ENCODE measurements around the gene ZWINT. TPM values are rescaled to one million over a fixed set of nuclear protein-coding genes. Genes with fewer than 3 reads are reported as not detected.

The ZWINT gene
- total RNA-seq, 1 experiment from 2014 or later = 99.1 TPM

DNA sequence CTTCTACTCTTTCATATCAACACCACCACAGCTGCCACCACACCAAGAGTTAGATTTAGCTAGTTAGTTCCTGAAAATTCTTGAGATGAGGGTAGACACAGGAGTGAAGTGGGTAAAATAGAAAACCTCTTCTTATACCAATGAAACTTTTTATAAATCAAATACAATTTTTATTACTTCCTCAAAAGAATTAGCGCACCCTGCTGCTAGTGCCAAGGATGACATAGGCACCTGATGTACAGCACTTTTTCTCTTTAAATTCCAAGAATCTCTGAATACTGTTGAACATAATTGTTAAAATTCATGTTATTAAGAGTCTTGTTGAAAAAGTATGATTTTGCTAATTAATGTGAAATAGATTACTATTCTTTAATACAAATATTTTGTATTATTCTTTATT lies 11.4 kb downstream of the ZWINT start:
- Histone ChIP-seq H3K4me1 (ENCODE audit: insufficient read depth, low read length) (no peaks in the 10 kb centered on the region), H4K91ac (ENCODE audit: insufficient read length, low read depth, low read length) (no peak overlapping the region), H3K27me3 (ENCODE audit: insufficient read depth, low read length) (no peaks in the 10 kb centered on the region), H3K79me2 (ENCODE audit: insufficient read depth, low read length) (no peaks in the 10 kb centered on the region), H2BK120ac (ENCODE audit: low read depth, low read length, poor library complexity, severe bottlenecking) (no peak overlapping the region), H4K20me1 (ENCODE audit: control insufficient read depth, insufficient read depth, insufficient read length) (no peaks in the 10 kb centered on the region), H3K27ac (ENCODE audit: insufficient read length, low read depth, low read length) (no peak overlapping the region), H2BK20ac (ENCODE audit: low read depth, low read length, poor library complexity, severe bottlenecking) (no peak overlapping the region), H3T11ph (ENCODE audit: low read length) (no peak overlapping the region), H3K9ac (ENCODE audit: extremely low read depth, insufficient read length, low read length) (no peak overlapping the region), H3K9me3 (ENCODE audit: control insufficient read depth, low read depth, low read length) (no peaks in the 10 kb centered on the region), H2AFZ (ENCODE audit: low read length) (no peak overlapping the region), H3K56ac (ENCODE audit: insufficient read length, low read depth, low read length) (no peak overlapping the region), H3K4me2 (ENCODE audit: insufficient read depth, insufficient read length, low read length) (no peak overlapping the region), H2AK5ac (ENCODE audit: insufficient read length, low read length) (no peak overlapping the region), H3K79me1 (ENCODE audit: insufficient read depth, low read depth, low read length, poor library complexity, severe bottlenecking) (no peaks in the 10 kb centered on the region), H3K23ac (ENCODE audit: insufficient read length, low read depth, low read length) (no peak overlapping the region), H2BK5ac (ENCODE audit: insufficient read length, low read length) (no peak overlapping the region), H3K23me2 (ENCODE audit: insufficient read length, low read depth, low read length, poor library complexity, severe bottlenecking) (no peaks in the 10 kb centered on the region), H3K4ac (ENCODE audit: low read depth, low read length) (no peak overlapping the region), H2BK15ac (ENCODE audit: low read depth, low read length) (no peak overlapping the region), H2BK12ac (ENCODE audit: insufficient read length, low read depth, low read length) (no peak overlapping the region), H4K5ac (ENCODE audit: insufficient read length, low read depth, low read length) (no peak overlapping the region), H3K18ac (ENCODE audit: insufficient read length, low read depth, low read length) (no peak overlapping the region), H4K8ac (replicated peaks; ENCODE audit: insufficient read length, low read depth, low read length) (no peak overlapping the region), H3K14ac (ENCODE audit: insufficient read depth, low read length) (no peak overlapping the region)
- Mint-ChIP-seq H3K9me3 (no peaks in the 10 kb centered on the region), H3K27ac (no peak overlapping the region), H3K4me1 (no peaks in the 10 kb centered on the region), H3K4me3 (no peak overlapping the region), H3K36me3 (ENCODE audit: insufficient read depth in 1 of 3, low read depth in 3 of 3) (peaks cover 0 to 14% (median 4%) of the 10 kb centered on the region in 3 experiments; a peak in 4 of 7 replicates), H3K27me3 (ENCODE audit: low read depth) (no peaks in the 10 kb centered on the region)
- no peak for DNase-seq
- TF ChIP-seq, protein P1, sequence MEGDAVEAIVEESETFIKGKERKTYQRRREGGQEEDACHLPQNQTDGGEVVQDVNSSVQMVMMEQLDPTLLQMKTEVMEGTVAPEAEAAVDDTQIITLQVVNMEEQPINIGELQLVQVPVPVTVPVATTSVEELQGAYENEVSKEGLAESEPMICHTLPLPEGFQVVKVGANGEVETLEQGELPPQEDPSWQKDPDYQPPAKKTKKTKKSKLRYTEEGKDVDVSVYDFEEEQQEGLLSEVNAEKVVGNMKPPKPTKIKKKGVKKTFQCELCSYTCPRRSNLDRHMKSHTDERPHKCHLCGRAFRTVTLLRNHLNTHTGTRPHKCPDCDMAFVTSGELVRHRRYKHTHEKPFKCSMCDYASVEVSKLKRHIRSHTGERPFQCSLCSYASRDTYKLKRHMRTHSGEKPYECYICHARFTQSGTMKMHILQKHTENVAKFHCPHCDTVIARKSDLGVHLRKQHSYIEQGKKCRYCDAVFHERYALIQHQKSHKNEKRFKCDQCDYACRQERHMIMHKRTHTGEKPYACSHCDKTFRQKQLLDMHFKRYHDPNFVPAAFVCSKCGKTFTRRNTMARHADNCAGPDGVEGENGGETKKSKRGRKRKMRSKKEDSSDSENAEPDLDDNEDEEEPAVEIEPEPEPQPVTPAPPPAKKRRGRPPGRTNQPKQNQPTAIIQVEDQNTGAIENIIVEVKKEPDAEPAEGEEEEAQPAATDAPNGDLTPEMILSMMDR (conservative IDR thresholded peaks at IDR 0.05) = peak; percentile 17; the same call in 1 of the 3 replicates
- WGBS (ENCODE audit: extremely low coverage, insufficient read length, low lambda C conversion rate) = no CpG with 5 or more reads among the region's 1 CpG
